HTERT RPE-1 (cell line): ENCODE measurements around the gene GRIN2A.

Experiments used
- in situ Hi-C: fragments of 300-500 bp; cut with MboI; formaldehyde crosslinking; loops from 4 replicates; pipeline ENCODE4 v1.14.3; 2020; ENCODE audit warnings: low sequenced_read_pairs

The GRIN2A gene

DNA sequence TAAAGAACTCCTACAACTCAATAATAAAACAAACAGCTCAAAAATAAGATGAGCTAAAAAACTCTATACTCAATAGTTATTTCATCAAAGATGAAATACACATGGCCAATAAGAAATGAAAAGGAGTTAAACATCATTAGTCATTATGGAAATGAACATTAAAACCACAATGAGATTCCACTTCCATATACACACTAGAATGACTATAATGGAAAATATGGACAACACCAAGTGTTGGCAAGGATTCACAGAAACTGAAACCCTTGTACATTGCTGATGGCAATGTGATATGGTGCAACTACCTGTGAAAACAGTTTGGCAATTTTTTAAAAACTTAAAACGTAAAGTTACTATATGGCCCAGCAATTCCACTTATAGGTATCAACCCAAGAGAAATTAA lies 91.4 kb downstream of the GRIN2A start:
- in situ Hi-C loops, result no loop called here

DNA sequence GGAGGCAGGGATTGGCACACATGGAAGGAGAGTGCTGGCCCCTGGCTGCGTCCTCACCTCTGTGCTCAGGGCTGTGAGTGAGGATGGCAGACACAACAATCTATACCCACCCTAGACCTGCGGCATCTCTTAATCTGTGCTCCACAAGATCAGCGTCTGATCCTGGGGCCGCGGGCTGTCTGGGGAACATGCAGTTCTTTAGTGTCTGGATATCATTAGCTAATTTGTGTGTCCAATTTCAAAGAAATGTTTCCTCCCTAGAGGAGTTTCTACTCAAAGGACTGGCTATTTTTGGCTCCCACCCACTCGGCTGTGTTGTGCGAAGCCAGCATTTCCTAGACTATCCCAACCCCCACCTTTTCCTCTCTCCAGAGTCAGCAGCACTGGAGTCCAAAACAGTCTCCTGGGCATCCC lies 93.8 kb downstream of the GRIN2A start:
- in situ Hi-C loops, result no loop called here

DNA sequence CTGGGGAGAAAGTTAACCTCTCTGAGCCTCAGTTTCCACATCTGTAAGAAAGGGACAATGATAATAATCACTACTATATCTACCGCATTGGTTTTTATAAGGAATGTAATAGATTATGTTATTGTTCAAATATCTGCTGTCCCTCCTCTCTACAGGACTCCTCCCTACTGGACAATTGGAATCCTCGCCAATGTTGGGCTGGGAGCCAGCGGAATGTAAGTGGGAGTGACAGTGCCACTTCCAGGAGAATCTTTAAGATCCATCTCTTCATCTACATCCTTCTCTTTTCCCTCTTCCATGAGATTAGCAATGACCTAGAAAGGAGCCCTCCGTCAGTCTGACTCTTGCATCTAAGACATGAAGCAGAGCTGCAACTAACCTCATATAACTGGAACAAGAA lies 95.1 kb downstream of the GRIN2A start:
- in situ Hi-C loops, result no loop called here

DNA sequence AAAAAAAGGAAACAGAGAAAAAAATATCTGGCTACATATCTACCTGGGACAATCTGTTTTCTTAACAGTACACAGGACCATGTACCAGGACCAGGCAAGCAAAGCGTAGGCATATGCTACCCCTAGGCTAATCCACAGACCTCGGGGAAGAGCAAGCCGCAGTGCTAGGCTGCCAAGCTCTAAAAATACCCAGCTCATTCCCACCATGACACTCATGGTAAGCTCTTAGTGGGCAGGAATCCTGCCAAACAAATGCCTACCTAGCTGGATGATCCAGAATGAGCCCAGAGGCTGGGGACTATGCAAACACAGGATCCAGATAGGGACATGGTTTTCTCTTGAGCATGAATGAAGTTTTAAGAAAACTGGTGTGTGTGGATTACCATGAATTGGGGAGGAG lies 95.6 kb downstream of the GRIN2A start:
- in situ Hi-C loops, result no loop called here

DNA sequence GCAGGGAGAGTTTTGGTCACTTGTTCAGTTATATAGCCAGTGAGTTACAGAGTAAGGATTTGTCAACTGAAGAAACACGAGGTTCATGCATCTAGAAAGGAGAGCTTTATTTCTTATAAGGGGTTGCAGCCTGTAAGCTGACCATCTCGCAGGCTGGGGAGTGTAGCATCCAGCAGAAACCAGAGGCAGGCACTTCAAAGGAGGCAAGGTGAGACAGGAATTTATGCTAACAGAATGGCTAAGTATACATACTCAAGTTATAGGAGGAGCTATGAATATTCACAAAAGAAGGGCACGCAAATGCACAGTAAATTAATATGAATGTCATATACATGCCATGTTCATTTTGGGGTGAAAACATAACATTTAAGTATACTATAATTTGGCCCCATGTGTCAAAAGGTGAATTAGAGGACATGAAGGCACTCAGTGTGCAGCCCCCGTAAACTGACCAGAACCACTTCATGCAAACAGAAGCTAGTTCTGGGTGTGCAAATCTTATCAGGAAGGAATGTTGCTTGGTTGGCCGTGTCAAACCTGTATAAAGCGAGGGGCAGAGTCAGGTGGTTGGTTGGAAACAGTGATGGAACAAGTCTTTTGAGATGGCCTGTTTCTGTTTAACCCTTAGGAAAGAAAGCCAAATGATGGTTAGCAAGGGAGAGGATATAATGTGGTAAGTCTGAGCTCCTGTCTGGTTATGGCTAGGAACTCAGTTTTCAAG lies 97.0 kb downstream of the GRIN2A start:
- in situ Hi-C loops, result no loop called here

DNA sequence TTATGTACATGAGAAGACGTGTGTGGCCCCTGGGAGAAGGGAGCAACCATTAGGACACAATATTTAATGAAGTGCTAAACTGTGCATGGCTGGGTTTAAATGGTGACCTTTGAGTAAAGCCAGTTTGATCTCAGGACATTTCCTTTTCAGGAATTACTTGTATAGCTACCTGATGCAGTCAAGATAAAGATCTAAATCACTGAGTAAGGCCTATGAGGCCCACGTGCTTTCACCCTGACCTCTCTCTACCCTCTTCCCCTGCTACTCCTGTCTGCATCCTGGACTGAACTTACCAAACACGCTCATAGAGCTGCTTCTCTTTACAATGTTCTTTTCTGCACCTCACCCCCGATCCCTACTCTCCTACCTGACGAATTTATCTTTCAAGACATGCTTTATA lies 98.9 kb downstream of the GRIN2A start:
- in situ Hi-C loops, result no loop called here

DNA sequence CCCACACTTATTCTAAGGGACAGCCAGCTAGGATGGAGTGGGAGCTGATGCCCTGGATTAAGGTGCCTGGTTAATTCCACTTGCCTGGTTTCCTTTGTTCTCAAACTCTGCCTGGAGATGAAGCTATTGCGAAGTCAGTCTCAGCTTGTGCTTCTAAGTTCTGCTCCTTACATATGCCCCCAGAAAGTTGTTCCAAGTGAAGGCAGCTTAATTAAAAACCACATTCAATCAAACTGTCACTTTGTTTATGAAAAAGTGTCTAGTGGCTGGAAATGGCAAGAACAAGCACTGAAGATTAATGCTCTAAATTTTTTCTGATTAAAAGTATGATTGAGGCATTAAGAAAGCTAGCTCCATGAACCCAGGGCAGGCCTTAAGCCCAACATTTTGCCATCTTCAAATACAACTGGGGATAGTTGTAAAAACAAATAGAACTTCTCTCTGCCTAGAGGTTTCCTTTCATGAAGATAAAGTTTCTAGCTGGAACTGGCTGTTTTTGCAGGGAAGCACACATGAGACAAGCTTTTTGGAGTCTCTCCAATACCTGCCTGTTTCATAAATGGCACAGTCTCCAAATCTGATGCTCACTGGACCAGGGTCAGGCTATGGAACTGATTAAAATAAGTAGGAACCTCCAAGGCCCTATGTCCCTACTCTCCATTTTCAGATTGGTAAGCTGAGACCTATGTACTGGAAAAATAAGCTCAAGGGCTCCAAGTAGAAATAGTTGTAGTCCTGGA lies 100.9 kb downstream of the GRIN2A start:
- in situ Hi-C loops, result no loop called here

DNA sequence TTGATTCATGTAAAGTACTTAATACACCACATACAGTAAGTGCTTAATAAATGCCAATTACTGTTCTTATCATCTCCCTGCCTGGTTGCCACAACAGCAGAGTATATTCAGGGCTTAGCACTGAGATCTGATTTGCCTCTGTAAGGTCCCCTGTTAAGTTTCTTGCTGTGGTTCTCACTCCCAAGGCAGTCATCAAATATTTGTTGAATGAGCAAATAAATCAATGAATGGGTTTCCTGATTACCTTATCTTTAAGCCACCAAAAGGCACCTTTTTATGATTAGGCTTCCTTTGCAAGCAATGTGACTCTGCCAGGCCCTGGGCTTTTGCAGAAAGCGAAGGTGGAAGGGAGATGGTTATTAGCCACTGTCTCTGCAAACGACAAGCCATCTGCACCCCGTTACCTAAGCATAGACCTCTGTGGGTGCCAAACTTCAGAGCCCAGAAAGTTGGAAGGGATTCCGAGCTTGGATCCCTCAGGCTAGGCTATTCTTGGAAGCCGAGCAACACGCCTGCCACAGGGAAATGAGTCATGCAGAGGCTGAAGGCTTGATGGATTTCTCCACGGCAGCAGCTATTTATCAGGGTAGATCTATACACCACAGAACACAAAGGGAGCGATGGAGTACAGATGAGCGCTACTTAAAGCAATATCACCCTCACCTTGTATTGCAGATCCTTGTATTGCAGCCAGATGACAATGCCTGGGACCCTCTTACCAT lies 102.0 kb downstream of the GRIN2A start:
- in situ Hi-C loops, result no loop called here

DNA sequence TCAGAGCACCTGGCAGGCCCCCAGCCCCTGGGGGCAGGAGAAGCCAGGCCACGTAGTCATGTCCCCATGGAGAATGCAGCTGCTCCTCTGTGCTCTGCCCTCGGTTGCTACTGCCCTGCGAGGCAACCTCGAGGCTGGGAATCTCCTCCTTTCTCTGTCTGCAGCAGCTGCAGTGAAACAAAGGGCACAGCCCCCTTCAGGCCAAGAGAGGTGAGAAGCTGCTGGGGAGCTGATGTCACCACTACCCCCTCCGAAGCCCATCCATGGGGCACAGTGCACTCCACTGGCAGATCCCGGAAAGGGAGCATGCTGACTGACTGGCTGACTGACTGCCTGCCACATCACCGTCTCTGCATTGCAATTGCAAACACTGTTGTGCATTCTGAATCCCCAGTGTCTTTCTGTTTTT lies 103.7 kb downstream of the GRIN2A start:
- in situ Hi-C loops, result no loop called here

DNA sequence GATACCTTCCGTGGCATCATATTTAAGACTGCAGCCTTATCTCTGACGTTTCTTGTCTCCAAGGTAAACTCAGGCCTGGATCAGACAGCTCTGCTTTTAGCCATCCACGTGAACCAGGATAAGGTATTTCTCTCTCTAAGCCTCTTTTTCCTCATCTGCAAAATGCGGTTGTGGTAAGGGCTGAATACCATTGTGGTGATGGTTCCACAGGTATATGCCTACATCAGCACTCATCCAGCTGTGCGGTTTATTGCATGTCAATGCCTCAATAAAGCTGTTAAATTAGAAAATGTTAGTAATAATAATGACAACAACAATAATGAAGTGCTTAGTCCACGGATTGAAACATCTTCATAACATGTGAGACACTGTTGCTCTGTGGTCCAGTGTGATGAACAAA lies 104.4 kb downstream of the GRIN2A start:
- in situ Hi-C loops, result no loop called here

DNA sequence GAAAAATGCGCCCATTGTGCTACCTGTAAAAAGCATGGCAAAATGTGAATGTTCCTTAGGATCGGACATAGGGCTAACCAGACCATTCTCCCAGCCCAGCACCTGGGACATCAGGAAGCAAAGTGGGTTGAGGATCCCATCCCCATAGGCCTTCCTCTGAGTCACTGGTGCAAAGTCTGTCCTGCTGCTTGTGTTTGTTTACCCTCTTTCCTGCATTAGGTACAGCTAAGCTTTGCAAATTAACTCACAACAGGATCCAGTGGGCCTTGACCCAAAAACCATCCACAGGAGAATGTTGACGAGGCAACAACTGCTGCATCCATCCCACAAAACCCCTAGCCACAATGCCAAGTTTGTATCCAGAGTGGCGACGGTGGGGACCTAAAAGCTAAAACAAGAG lies 106.2 kb downstream of the GRIN2A start:
- in situ Hi-C loops, result no loop called here

DNA sequence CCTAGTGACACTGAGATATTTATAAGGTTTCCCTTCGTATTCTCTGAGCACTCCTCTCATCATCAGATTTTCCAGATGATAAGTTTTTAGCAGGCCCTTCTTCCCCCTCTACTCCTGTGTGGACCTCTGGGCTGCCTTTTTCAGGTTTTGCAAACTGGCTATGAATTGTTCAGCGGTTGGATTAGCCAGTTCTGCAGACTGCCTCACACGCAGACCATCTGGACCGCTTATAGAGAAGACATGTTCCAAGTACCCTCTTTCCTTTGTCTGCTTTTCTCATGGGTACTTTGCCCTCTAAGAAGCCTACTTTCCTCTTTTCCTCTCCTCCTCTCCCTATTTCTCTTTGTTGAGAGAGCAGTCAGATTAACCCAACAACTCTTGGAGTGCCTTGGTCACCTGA lies 111.6 kb downstream of the GRIN2A start:
- in situ Hi-C loops, result no loop called here

DNA sequence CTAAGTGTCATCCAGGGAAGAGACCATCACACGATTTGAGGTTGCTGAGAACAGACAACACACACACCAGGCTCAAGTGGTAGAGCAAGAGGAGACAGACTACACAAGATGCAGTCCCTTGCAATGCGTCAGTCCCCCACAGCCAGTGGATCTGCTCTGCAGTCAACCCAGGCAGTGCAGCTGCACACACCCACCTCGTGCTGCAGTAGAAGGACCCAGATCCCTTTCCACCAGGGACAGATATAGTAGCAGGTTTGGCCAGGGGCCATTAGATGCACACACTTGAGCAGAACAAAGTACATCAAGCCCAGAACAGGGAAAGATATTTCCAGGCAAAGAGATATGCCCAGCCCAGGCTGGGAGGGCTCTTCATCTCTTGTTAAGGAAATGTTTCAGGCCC lies 112.9 kb downstream of the GRIN2A start:
- in situ Hi-C loops, result no loop called here

DNA sequence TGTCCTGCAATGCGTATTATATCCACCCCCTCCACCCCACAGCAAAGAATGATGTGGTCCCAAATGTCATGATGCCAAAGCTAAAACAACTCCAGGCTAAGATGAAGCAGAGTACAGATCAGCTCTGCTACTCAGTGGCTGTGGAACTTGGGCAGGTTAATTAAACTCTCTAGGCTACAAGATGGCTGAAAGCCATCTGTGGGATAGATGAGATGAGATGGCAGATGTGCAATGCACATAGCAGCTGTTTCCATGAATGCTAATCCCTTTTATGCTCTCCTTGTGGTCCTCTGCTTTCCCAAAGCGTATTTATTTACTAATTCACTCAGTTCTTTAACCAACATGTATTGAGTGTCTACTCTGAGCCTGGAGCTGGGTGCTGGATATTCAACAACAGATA lies 114.4 kb downstream of the GRIN2A start:
- in situ Hi-C loops, result no loop called here

DNA sequence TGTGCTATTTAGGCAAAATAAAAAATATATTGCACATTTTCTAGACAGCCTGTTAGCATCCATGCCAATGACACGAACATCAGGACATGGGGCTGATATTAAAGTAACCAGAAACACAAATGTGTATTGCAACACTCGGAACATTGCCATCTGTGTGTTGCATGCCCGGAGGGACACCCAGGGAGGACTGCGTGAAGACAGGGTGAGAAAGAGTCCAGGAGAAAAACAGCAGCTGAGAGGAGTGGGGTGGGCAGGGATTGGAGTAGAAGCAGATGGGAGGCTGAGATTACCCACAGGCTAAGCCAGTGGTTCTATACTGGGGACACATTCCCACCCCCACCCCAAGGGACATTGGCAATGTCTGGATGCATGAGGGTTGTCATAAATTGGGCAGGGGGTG lies 114.8 kb downstream of the GRIN2A start:
- in situ Hi-C loops, result no loop called here

DNA sequence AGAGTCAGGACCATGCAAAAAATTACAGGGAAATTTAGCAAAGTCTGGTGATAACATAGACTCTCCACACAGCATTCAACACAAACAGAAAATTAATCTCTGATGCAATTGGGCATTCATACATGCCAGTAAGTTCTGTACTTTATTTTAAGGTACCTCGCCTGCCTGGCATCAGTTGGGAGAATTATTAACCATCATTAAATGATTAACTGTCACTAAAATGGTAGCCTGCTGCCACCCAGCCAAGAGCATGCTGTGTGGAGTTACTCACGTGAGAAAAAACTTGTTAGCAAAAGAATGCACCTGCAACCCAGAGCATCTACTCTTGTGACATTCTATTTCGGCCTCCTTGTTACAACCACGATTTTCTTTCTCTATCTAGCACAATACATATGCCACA lies 117.2 kb downstream of the GRIN2A start:
- in situ Hi-C loops, result no loop called here

DNA sequence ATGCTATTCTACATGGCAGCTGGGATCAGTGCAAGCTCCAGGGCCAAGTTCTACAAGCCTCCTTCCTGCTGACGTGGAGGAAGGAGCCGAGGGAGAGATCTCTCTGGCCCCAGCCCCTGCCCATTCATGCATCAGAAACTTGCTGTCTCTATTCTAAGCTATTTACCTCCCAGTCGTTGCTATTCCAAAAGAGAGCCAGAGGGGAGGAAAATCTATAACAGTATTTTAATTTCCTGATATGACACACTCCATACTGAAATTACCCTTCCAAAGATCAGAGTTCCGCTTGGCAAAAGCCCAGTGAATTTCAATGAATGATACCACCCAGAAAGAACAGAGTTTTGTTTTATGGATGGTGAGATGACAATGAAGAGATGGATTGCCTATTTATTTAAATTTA lies 133.4 kb downstream of the GRIN2A start:
- in situ Hi-C loops, result no loop called here

DNA sequence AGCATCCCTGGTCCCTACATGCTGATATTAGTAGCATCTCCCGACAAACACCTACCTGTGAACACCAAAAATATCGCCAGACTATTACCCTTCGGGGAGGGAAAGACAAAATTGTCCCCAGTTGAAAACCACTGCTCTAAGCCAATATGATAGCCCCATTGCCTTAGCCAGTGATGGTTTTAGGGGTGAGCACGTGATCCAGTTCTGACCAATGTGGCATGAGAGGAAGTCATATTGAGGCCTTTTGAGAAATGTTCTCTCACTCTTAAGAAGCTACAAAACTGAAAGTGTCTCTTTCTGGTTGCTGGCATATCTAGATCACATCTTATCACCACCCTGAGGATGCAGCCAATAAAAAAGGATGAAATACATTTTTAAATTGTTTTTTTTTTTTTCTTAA lies 136.3 kb downstream of the GRIN2A start:
- in situ Hi-C loops, result no loop called here

DNA sequence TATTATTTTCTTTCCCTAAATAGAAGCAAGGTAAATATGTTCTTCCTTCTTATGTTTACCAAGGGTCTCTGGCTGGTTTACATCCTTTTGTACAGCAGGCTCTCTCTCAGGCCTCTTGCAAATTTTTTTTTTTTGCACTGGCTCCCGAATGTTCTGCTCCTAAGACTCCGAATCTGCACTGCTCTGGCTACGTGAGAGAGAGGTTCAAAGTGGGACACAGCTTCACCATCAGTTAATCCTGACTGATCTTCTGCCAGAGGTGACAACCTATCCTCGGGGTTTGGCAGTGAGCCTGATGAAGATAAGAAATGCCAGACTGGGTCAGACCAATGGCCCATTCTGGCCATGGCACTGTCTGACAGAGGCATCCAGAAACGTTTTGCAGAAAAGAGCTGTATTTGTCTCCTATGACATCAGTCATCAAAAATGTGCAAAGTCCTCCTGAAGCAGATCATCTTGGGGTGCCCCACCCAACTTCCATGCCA lies 136.9 kb downstream of the GRIN2A start:
- in situ Hi-C loops, result no loop called here

DNA sequence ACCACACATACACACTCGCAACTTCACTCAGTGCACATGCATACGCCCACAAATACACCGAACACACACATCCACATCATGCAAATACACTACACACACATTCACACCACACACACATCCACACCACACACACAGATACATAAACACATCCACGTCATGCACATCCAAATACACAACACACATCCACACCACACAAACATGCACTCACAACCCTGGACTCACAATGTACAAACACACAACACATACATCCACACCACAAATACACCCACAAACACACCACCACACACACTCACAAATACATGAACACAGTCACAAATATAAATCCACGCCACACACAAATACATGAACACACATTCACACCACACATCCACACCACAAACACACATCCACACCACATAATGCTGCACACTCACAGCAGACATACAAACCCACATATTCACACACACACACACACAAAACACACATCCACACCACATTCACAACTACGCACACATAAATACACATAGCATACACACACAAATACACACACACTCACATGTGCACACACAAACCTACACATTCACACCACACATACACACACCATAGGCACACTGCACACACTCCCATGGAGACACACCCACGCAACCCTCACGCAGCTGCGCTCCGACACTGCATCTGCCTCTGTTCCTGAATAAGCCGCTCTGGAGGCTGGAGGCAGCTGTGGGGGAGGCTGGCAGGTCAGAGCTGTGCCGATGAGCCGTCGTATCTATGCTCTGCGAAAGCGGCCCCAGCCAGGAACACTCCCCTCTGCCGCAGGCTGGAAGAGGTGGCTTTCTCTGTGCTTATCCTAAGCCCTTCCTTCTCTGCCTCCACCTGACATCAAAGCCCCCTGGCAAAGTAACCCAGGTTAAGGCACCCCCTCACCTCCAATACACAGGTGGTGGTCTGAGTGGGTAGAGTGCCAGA lies 141.8 kb downstream of the GRIN2A start:
- in situ Hi-C loops, result no loop called here
